Trophoblast cell (in vitro differentiated cells and primary cell): ENCODE data around the gene RPL5.

ENCODE experiments used
- DNase-seq, 2 donors: peaks; one replicate each; pipeline ENCODE4 v3.0.0-alpha.2; 2016
- H2AFZ ChIP-seq: 2 replicates; pipeline ENCODE4 v1.6.1; 2013; ENCODE audit warnings: low read length, moderate library complexity, mild to moderate bottlenecking; ENCODE audit not compliant: insufficient read depth, poor library complexity
- H2AK5ac ChIP-seq: 2 replicates; pipeline ENCODE4 v1.6.1; 2013; ENCODE audit warnings: mild to moderate bottlenecking, low read length
- H2BK120ac ChIP-seq: 2 replicates; pipeline ENCODE4 v1.6.1; 2013; ENCODE audit warnings: low read length, mild to moderate bottlenecking, moderate library complexity; ENCODE audit not compliant: insufficient read depth, poor library complexity
- H2BK12ac ChIP-seq: 2 replicates; pipeline ENCODE4 v1.6.1; 2013; ENCODE audit warnings: mild to moderate bottlenecking, low read length, moderate library complexity
- H2BK5ac ChIP-seq: 2 replicates; pipeline ENCODE4 v1.6.1; 2013; ENCODE audit warnings: low read length, low read depth, moderate library complexity, mild to moderate bottlenecking; ENCODE audit not compliant: poor library complexity
- H3K14ac ChIP-seq: 2 replicates; pipeline ENCODE4 v1.6.1; 2013; ENCODE audit warnings: mild to moderate bottlenecking, low read length
- H3K18ac ChIP-seq: 2 replicates; pipeline ENCODE4 v1.6.1; 2013; ENCODE audit warnings: mild to moderate bottlenecking, low read length
- H3K23ac ChIP-seq: 2 replicates; pipeline ENCODE4 v1.6.1; 2013; ENCODE audit warnings: low read length
- H3K27ac ChIP-seq: 2 replicates; pipeline ENCODE4 v1.5.1; 2013; ENCODE audit warnings: low read depth, mild to moderate bottlenecking, inconsistent platforms, low read length, moderate library complexity
- H3K27me3 ChIP-seq: 2 replicates; pipeline ENCODE4 v1.6.1; 2013; ENCODE audit warnings: inconsistent platforms, mild to moderate bottlenecking, low read length, moderate library complexity; ENCODE audit not compliant: insufficient read depth
- H3K36me3 ChIP-seq, 2 experiments: 1 replicate in 1 of 2; 2 replicates in 1 of 2; pipeline ENCODE4 v1.6.1; 2013; ENCODE audit warnings: low read length in 2 of 2, mild to moderate bottlenecking in 2 of 2, moderate library complexity in 1 of 2; ENCODE audit not compliant: insufficient read depth in 2 of 2, control insufficient read depth in 1 of 2
- H3K4ac ChIP-seq: 2 replicates; pipeline ENCODE4 v1.6.1; 2013; ENCODE audit warnings: low read depth, mild to moderate bottlenecking, low read length, moderate library complexity
- H3K4me1 ChIP-seq, 2 experiments: 1 replicate in 1 of 2; 2 replicates in 1 of 2; pipeline ENCODE4 v1.6.1; 2013; ENCODE audit warnings: low read length in 2 of 2, mild to moderate bottlenecking in 2 of 2, moderate library complexity in 1 of 2; ENCODE audit not compliant: insufficient read depth in 2 of 2, control insufficient read depth in 1 of 2
- H3K4me2 ChIP-seq: 2 replicates; pipeline ENCODE4 v1.6.1; 2013; ENCODE audit warnings: inconsistent platforms, mild to moderate bottlenecking, low read length, moderate library complexity
- H3K4me3 ChIP-seq: 2 replicates; pipeline ENCODE4 v1.5.1; 2013; ENCODE audit warnings: mild to moderate bottlenecking, low read depth, low read length, inconsistent platforms
- H3K79me1 ChIP-seq: one replicate; pipeline ENCODE4 v1.6.1; 2013; ENCODE audit warnings: low read length
- H3K79me2 ChIP-seq: 2 replicates; pipeline ENCODE4 v1.6.1; 2013; ENCODE audit warnings: low read length, mild to moderate bottlenecking; ENCODE audit not compliant: control insufficient read depth, insufficient read depth, poor library complexity
- H3K9ac ChIP-seq: 2 replicates; pipeline ENCODE4 v1.6.1; 2013; ENCODE audit warnings: mild to moderate bottlenecking, low read length
- H3K9me3 ChIP-seq: 2 replicates; pipeline ENCODE4 v1.6.1; 2013; ENCODE audit warnings: low read depth, mild to moderate bottlenecking, control low read depth, inconsistent platforms, low read length; ENCODE audit not compliant: insufficient read depth
- H4K12ac ChIP-seq: 2 replicates; pipeline ENCODE4 v1.6.1; 2013; ENCODE audit warnings: low read depth, mild to moderate bottlenecking, low read length, moderate library complexity
- H4K8ac ChIP-seq: 2 replicates; pipeline ENCODE4 v1.6.1; 2013; ENCODE audit warnings: low read depth, mild to moderate bottlenecking, low read length, moderate library complexity
- H4K91ac ChIP-seq: one replicate; pipeline ENCODE4 v1.6.1; 2013; ENCODE audit warnings: low read depth, mild to moderate bottlenecking, low read length, moderate library complexity
- WGBS: extraction: QIAGEN DNeasy Blood & Tissue Kit; methylation state at CpG from one replicate; pipeline ENCODE4 v1.1.7; 2013; ENCODE audit warnings: missing lambda C conversion rate; ENCODE audit not compliant: insufficient read length, insufficient coverage; ENCODE audit errors: extremely low coverage; 5-methylcytosine and 5-hydroxymethylcytosine counted together

RPL5 gene

GRCh38 chr1:92854101-92854785, 22.4 kb downstream of the RPL5 start:
- Histone ChIP-seq H4K8ac (no peak overlapping the region), H3K9me3 (no peaks in the 10 kb centered on the region), H2BK120ac (no peak overlapping the region)

GRCh38 chr1:92855236-92855635, 23.4 kb downstream of the RPL5 start:
- H3K79me1 ChIP-seq = no peaks in the 10 kb centered on the region
- H2AK5ac ChIP-seq = no peak overlapping the region
- no peak overlapping the region for H3K14ac ChIP-seq
- H3K27me3 ChIP-seq = no peaks in the 10 kb centered on the region
- no peak overlapping the region for H2BK12ac ChIP-seq
- no peak overlapping the region for H3K4ac ChIP-seq
- H3K23ac ChIP-seq = no peak overlapping the region
- H3K18ac ChIP-seq = no peak overlapping the region
- no peaks in the 10 kb centered on the region for H3K79me2 ChIP-seq
- 100% methylated on average over 1 of the region's 4 CpGs for WGBS
- H3K36me3 ChIP-seq = no peaks in the 10 kb centered on the region
- H4K8ac ChIP-seq = no peak overlapping the region
- H3K4me2 ChIP-seq = no peak overlapping the region
- no peak overlapping the region for H3K9ac ChIP-seq
- no peak overlapping the region for H4K12ac ChIP-seq
- no peak overlapping the region for H2BK120ac ChIP-seq
- peak; percentile 75 to 88 for DNase-seq
- no peak overlapping the region for H2AFZ ChIP-seq
- H2BK5ac ChIP-seq = no peak overlapping the region
- no peak overlapping the region for H4K91ac ChIP-seq
- no peak overlapping the region for H3K4me3 ChIP-seq
- H3K4me1 ChIP-seq = no peaks in the 10 kb centered on the region
- H3K27ac ChIP-seq = no peak overlapping the region
- H3K9me3 ChIP-seq = no peaks in the 10 kb centered on the region

More at GRCh38 chr1:92854101-92854785, 22.4 kb downstream of the RPL5 start:
- Histone ChIP-seq H2AFZ (no peak overlapping the region), H4K91ac (no peak overlapping the region), H3K23ac (no peak overlapping the region), H3K18ac (no peak overlapping the region), H3K4me2 (no peak overlapping the region), H3K4me3 (no peak overlapping the region), H3K14ac (no peak overlapping the region), H3K27ac (no peak overlapping the region), H3K9ac (no peak overlapping the region), H4K12ac (no peak overlapping the region), H2BK12ac (no peak overlapping the region), H3K79me2 (no peaks in the 10 kb centered on the region), H2AK5ac (no peak overlapping the region), H3K4me1 (no peaks in the 10 kb centered on the region), H2BK5ac (no peak overlapping the region), H3K36me3 (peaks cover 0 to 2% of the 10 kb centered on the region in 2 experiments), H3K79me1 (no peaks in the 10 kb centered on the region), H3K27me3 (no peaks in the 10 kb centered on the region), H3K4ac (no peak overlapping the region)
- peak; percentile 18 to 55 for DNase-seq

- H4K8ac ChIP-seq = no peak overlapping the region
- no peak overlapping the region for H4K91ac ChIP-seq
- H3K23ac ChIP-seq = no peak overlapping the region
- H2BK12ac ChIP-seq = no peak overlapping the region
- H3K9ac ChIP-seq = no peak overlapping the region
- H3K79me1 ChIP-seq = no peaks in the 10 kb centered on the region
- DNase-seq = no peak
- no peaks in the 10 kb centered on the region for H3K79me2 ChIP-seq
- no peak overlapping the region for H3K27ac ChIP-seq
- no peak overlapping the region for H2AK5ac ChIP-seq
- peaks cover 3 to 4% of the 10 kb centered on the region in 2 experiments for H3K4me1 ChIP-seq
- H3K14ac ChIP-seq = no peak overlapping the region
- H3K9me3 ChIP-seq = no peaks in the 10 kb centered on the region
- H3K18ac ChIP-seq = no peak overlapping the region
- no peak overlapping the region for H2AFZ ChIP-seq
- no peak overlapping the region for H2BK5ac ChIP-seq
- no peak overlapping the region for H3K4ac ChIP-seq
- no CpG with 5 or more reads among the region's 5 CpGs for WGBS
- no peak overlapping the region for H2BK120ac ChIP-seq
- no peaks in the 10 kb centered on the region for H3K36me3 ChIP-seq
- H3K27me3 ChIP-seq = no peaks in the 10 kb centered on the region
- no peak overlapping the region for H3K4me2 ChIP-seq
- H4K12ac ChIP-seq = no peak overlapping the region
- no peak overlapping the region for H3K4me3 ChIP-seq
These were observed 26.0 kb downstream of the RPL5 start for GRCh38 chr1:92857817-92858216.

GRCh38 chr1:92858564-92859399, 26.9 kb downstream of the RPL5 start:
- Histone ChIP-seq H3K23ac (no peak overlapping the region), H2BK5ac (no peak overlapping the region), H3K9me3 (no peaks in the 10 kb centered on the region), H3K79me1 (no peaks in the 10 kb centered on the region), H3K79me2 (no peaks in the 10 kb centered on the region), H3K4ac (no peak overlapping the region), H3K27me3 (no peaks in the 10 kb centered on the region), H3K4me2 (no peak overlapping the region), H2BK120ac (no peak overlapping the region), H3K4me3 (no peak overlapping the region), H4K8ac (no peak overlapping the region), H2AK5ac (no peak overlapping the region), H3K14ac (no peak overlapping the region), H3K9ac (no peak overlapping the region), H3K27ac (no peak overlapping the region), H4K91ac (no peak overlapping the region), H3K36me3 (no peaks in the 10 kb centered on the region), H2AFZ (no peak overlapping the region), H3K18ac (no peak overlapping the region), H4K12ac (no peak overlapping the region), H2BK12ac (no peak overlapping the region), H3K4me1 (peaks cover 3 to 4% of the 10 kb centered on the region in 2 experiments)
- peak; percentile 48 to 95 for DNase-seq
- WGBS = 100% methylated on average over 7 of the region's 13 CpGs
